ENCODE data around the gene SPC24. TPM values are rescaled to one million over a fixed set of nuclear protein-coding genes. Genes with fewer than 3 reads are reported as not detected.
A peak's percentile ranks its signal among the peaks of the same experiment; 100 is the strongest.
"Not testable (repeated sequence)": the region's sequence is repeated elsewhere in the genome, so short reads cannot be mapped to it uniquely, and the experiment has no call there.

Gene SPC24
- total RNA-seq, 4 donors from 2014 or later: 4.2 to 6.8 (median 5.7) TPM

- H3K27me3 ChIP-seq: no peaks in the 10 kb centered on the region
- 82 to 94% methylated on average over 2 to 5 of the region's 5 CpGs for WGBS, 2 donors (ENCODE audit: low coverage in 1 of 2)
- no peak for TF ChIP-seq EP300 (IDR thresholded peaks at IDR 0.05)
- TF ChIP-seq CTCF (IDR thresholded peaks at IDR 0.05): no peak
- no peak for TF ChIP-seq POLR2A (IDR thresholded peaks at IDR 0.05)
- TF ChIP-seq POLR2AphosphoS5 (IDR thresholded peaks at IDR 0.05): no peak
- H3K4me1 ChIP-seq: peaks cover 0 to 24% (median 3%) of the 10 kb centered on the region in 3 donors
- no peak for ATAC-seq
- H3K36me3 ChIP-seq: peaks cover 0 to 59% of the 10 kb centered on the region in 2 donors
- H3K27ac ChIP-seq: no peak overlapping the region
- H3K9me3 ChIP-seq: peaks cover 0 to 4% (median 0%) of the 10 kb centered on the region in 3 donors
- H3K4me3 ChIP-seq: no peak overlapping the region
Observed at GRCh38 chr19:11101057-11101456, 54.5 kb downstream of the SPC24 start.

- Histone ChIP-seq H3K27me3 (no peaks in the 10 kb centered on the region), H3K4me1 (peaks cover 0 to 34% (median 9%) of the 10 kb centered on the region in 3 donors), H3K4me3 (no peak overlapping the region), H3K9me3 (peaks cover 0 to 4% (median 0%) of the 10 kb centered on the region in 3 donors), H3K27ac (no peak overlapping the region), H3K36me3 (peaks cover 0 to 49% of the 10 kb centered on the region in 2 donors)
- no peak for TF ChIP-seq EP300 (IDR thresholded peaks at IDR 0.05)
- no peak for TF ChIP-seq POLR2AphosphoS5 (IDR thresholded peaks at IDR 0.05)
- no peak for TF ChIP-seq CTCF (IDR thresholded peaks at IDR 0.05)
- no peak for TF ChIP-seq POLR2A (IDR thresholded peaks at IDR 0.05)
- WGBS, 2 donors (ENCODE audit: low coverage in 1 of 2): 66 to 72% methylated on average over 2 to 11 of the region's 12 CpGs
- ATAC-seq: no peak
Observed at GRCh38 chr19:11100049-11100448, 55.5 kb downstream of the SPC24 start.

GRCh38 chr19:11098861-11099260 lies 56.7 kb downstream of the SPC24 start:
- no peak for ATAC-seq
- Histone ChIP-seq H3K9me3 (peaks cover 0 to 4% (median 0%) of the 10 kb centered on the region in 3 donors), H3K36me3 (peaks cover 0 to 37% of the 10 kb centered on the region in 2 donors), H3K4me1 (peaks cover 0 to 46% (median 9%) of the 10 kb centered on the region in 3 donors), H3K27me3 (no peaks in the 10 kb centered on the region), H3K4me3 (no peak overlapping the region), H3K27ac (no peak overlapping the region)
- TF ChIP-seq CTCF (IDR thresholded peaks at IDR 0.05) (no peak), POLR2A (IDR thresholded peaks at IDR 0.05) (no peak), EP300 (IDR thresholded peaks at IDR 0.05) (no peak), POLR2AphosphoS5 (IDR thresholded peaks at IDR 0.05) (no peak)
- WGBS, 2 donors (ENCODE audit: low coverage in 1 of 2): 96 to 98% methylated on average over 3 of the region's 3 CpGs

- no peaks in the 10 kb centered on the region for H3K27me3 ChIP-seq
- H3K9me3 ChIP-seq: peaks cover 0 to 4% (median 0%) of the 10 kb centered on the region in 3 donors
- ATAC-seq: no peak
- TF ChIP-seq POLR2AphosphoS5 (IDR thresholded peaks at IDR 0.05) (no peak), CTCF (IDR thresholded peaks at IDR 0.05) (no peak), POLR2A (IDR thresholded peaks at IDR 0.05) (no peak), EP300 (IDR thresholded peaks at IDR 0.05) (no peak)
- H3K36me3 ChIP-seq: peaks cover 0 to 32% of the 10 kb centered on the region in 2 donors
- no peak overlapping the region for H3K27ac ChIP-seq
- 80 to 100% methylated on average over 1 to 2 of the region's 2 CpGs for WGBS, 2 donors (ENCODE audit: low coverage in 1 of 2)
- H3K4me3 ChIP-seq: no peak overlapping the region
- H3K4me1 ChIP-seq: peaks cover 0 to 51% (median 9%) of the 10 kb centered on the region in 3 donors
Observed at GRCh38 chr19:11098327-11098726, 57.3 kb downstream of the SPC24 start.

GRCh38 chr19:11097367-11097766 lies 58.2 kb downstream of the SPC24 start:
- WGBS, 2 donors (ENCODE audit: low coverage in 1 of 2): 84 to 100% methylated on average over 3 of the region's 6 CpGs

More at GRCh38 chr19:11097367-11097766, 58.2 kb downstream of the SPC24 start:
- not testable (repeated sequence) for H3K27me3 ChIP-seq, H3K4me3 ChIP-seq, ATAC-seq, H3K9me3 ChIP-seq
- Histone ChIP-seq H3K36me3 (peaks cover 0 to 22% of the 10 kb centered on the region in 2 donors), H3K4me1 (peaks cover 0 to 59% (median 9%) of the 10 kb centered on the region in 3 donors), H3K27ac (peak overlapping the region in 2 of 4 donors; percentile 96 to 98)

Measured in gastroesophageal sphincter (tissue), 4 donors.